Measurements from ENCODE around the gene ANXA3.
"Not testable (repeated sequence)": the region's sequence is repeated elsewhere in the genome, so short reads cannot be mapped to it uniquely, and the experiment has no call there.

Gene ANXA3

GRCh38 chr4:78542373-78542772 is 9.2 kb upstream of the ANXA3 start:
- DNase-seq (ENCODE audit: low spot score) = no peak
- FAIRE-seq = no peak

- DNase-seq (ENCODE audit: low spot score) (no peak), FAIRE-seq (no peak)
Observed at GRCh38 chr4:78543424-78544125, 8.0 kb upstream of the ANXA3 start.

- FAIRE-seq = no peak
- no peak for DNase-seq (ENCODE audit: low spot score)
Observed at GRCh38 chr4:78544678-78545077, 6.9 kb upstream of the ANXA3 start.

- no peak for FAIRE-seq
- no peak for DNase-seq (ENCODE audit: low spot score)
Observed at GRCh38 chr4:78545275-78546246, 6.0 kb upstream of the ANXA3 start.

- FAIRE-seq; DNase-seq (ENCODE audit: low spot score): not testable (repeated sequence)
Observed at GRCh38 chr4:78547899-78548298, 3.7 kb upstream of the ANXA3 start.

- not testable (repeated sequence) for FAIRE-seq; DNase-seq (ENCODE audit: low spot score)
Observed at GRCh38 chr4:78548889-78549288, 2.7 kb upstream of the ANXA3 start.

- DNase-seq (ENCODE audit: low spot score) = peak; percentile 93
- FAIRE-seq = peak; percentile 87
Observed at GRCh38 chr4:78552389-78553042, 946 bp downstream of the ANXA3 start.

- FAIRE-seq (no peak), DNase-seq (ENCODE audit: low spot score) (no peak)
Observed at GRCh38 chr4:78553043-78553396, 1.4 kb downstream of the ANXA3 start.

GRCh38 chr4:78553529-78554060 is 2.0 kb downstream of the ANXA3 start:
- DNase-seq (ENCODE audit: low spot score) (no peak), FAIRE-seq (no peak)

GRCh38 chr4:78556665-78557064 is 5.1 kb downstream of the ANXA3 start:
- FAIRE-seq = no peak

GRCh38 chr4:78557841-78558240 is 6.3 kb downstream of the ANXA3 start:
- DNase-seq (ENCODE audit: low spot score) (no peak), FAIRE-seq (no peak)

More at GRCh38 chr4:78556665-78557064, 5.1 kb downstream of the ANXA3 start:
- DNase-seq (ENCODE audit: low spot score) = no peak

- FAIRE-seq = no peak
- DNase-seq (ENCODE audit: low spot score) = no peak
Observed at GRCh38 chr4:78558410-78558809, 6.8 kb downstream of the ANXA3 start.

GRCh38 chr4:78560296-78560963 is 8.9 kb downstream of the ANXA3 start:
- FAIRE-seq = peak; percentile 88

GRCh38 chr4:78561677-78562076 is 10.1 kb downstream of the ANXA3 start:
- DNase-seq (ENCODE audit: low spot score) = no peak
- FAIRE-seq = no peak

More at GRCh38 chr4:78560296-78560963, 8.9 kb downstream of the ANXA3 start:
- peak; percentile 81 for DNase-seq (ENCODE audit: low spot score)

- DNase-seq (ENCODE audit: low spot score) (no peak), FAIRE-seq (no peak)
Observed at GRCh38 chr4:78562687-78563086, 11.1 kb downstream of the ANXA3 start.

- DNase-seq (ENCODE audit: low spot score) = peak; percentile 23
- FAIRE-seq = no peak
Observed at GRCh38 chr4:78565971-78566372, 14.4 kb downstream of the ANXA3 start.

GRCh38 chr4:78566834-78567499 is 15.4 kb downstream of the ANXA3 start:
- DNase-seq (ENCODE audit: low spot score) (no peak), FAIRE-seq (no peak)

- no peak for DNase-seq (ENCODE audit: low spot score)
- FAIRE-seq = no peak
Observed at GRCh38 chr4:78567500-78568060, 16.0 kb downstream of the ANXA3 start.

- DNase-seq (ENCODE audit: low spot score) (no peak), FAIRE-seq (no peak)
Observed at GRCh38 chr4:78568640-78569305, 17.2 kb downstream of the ANXA3 start.
